Cardiac septum (tissue), 1 donor: ENCODE data around the gene GPR143. TPM values are rescaled to one million over a fixed set of nuclear protein-coding genes. Genes with fewer than 3 reads are reported as not detected.

ENCODE experiments used
- DNase-seq: peaks from one replicate; pipeline ENCODE4 v3.0.0-alpha.2; 2020; ENCODE audit warnings: low spot score
- intact Hi-C: fragments of 100-400 bp; cut with DNase I; formaldehyde crosslinking; loops from one replicate; pipeline ENCODE4 v1.14.0; 2022
- total RNA-seq: library from RNA; stranded (reverse); fragmentation: NEBNext Ultra II Directional; extraction: Animal tissue kit (Norgen Biotek cat#: 25700); gene quantifications from one replicate; pipeline ENCODE4 v1.2.1, GENCODE V29; 2021
- donor health status: DM: no; HTN: no; CAD: no.

The GPR143 gene
- total RNA-seq, 1 donor from 2014 or later, result not detected

- no peak for DNase-seq
- intact Hi-C loops, result no loop called here
Observed at GRCh38 chrX:9681011-9681410, 84.6 kb downstream of the GPR143 start.

GRCh38 chrX:9678215-9678965 lies 87.3 kb downstream of the GPR143 start:
- intact Hi-C loops, result no loop called here
- DNase-seq, result no peak

GRCh38 chrX:9677098-9677739 lies 88.4 kb downstream of the GPR143 start:
- intact Hi-C loops, result no loop called here
- DNase-seq, result no peak

GRCh38 chrX:9676738-9677097 lies 88.9 kb downstream of the GPR143 start:
- no peak for DNase-seq
- intact Hi-C loops, result no loop called here

- DNase-seq, result no peak
- intact Hi-C loops, result no loop called here
Observed at GRCh38 chrX:9676306-9676705, 89.3 kb downstream of the GPR143 start.

Other genes starting within 250 kb of the GPR143 start
- gene SHROOM2, start 20.6 kb upstream of the GPR143 start, total RNA-seq, result 0.92 TPM
- not detected for gene CLDN34, start 201.5 kb upstream of the GPR143 start, total RNA-seq